SK-N-SH treated with all-trans-retinoic acid at 6 μM for 48 hours (cell line): ENCODE data around the gene NOS2.

Source experiments
- ATAC-seq: fragments of 200-7000 bp; cut with Tn5 transposase; 3 replicates; pipeline ENCODE4 v1.9.1; 2020; ENCODE audit warnings: mild to moderate bottlenecking, moderate library complexity
- ARNTL ChIP-seq: fragments of 450-650 bp; formaldehyde crosslinking; IDR thresholded peaks from 2 replicates; pipeline ENCODE4 v1.5.0; 2020; ENCODE audit warnings: low read depth, mild to moderate bottlenecking, moderate library complexity, borderline replicate concordance
- BACH2 ChIP-seq: fragments of 250-450 bp; sonication (Bioruptor Pico); IDR thresholded peaks from 2 replicates; pipeline ENCODE4 v1.9.0; 2021; ENCODE audit warnings: mild to moderate bottlenecking, borderline replicate concordance
- CSRNP3 ChIP-seq: fragments of 250-450 bp; sonication (Bioruptor Pico); IDR thresholded peaks from 2 replicates; pipeline ENCODE4 v1.5.1; 2021; ENCODE audit warnings: mild to moderate bottlenecking, moderate library complexity
- ESRRG ChIP-seq: fragments of 250-450 bp; sonication (Bioruptor Pico); IDR thresholded peaks from 2 replicates; pipeline ENCODE4 v1.6.1; 2021; ENCODE audit warnings: mild to moderate bottlenecking
- GLIS3 ChIP-seq: fragments of 250-450 bp; sonication (Bioruptor Pico); IDR thresholded peaks from 2 replicates; pipeline ENCODE4 v1.5.0; 2020; ENCODE audit warnings: mild to moderate bottlenecking, moderate library complexity
- ISL1 ChIP-seq: fragments of 250-450 bp; sonication (Bioruptor Pico); IDR thresholded peaks from 2 replicates; pipeline ENCODE4 v2.1.2; 2022; ENCODE audit warnings: mild to moderate bottlenecking, moderate library complexity
- PATZ1 ChIP-seq: fragments of 250-450 bp; sonication (Bioruptor Pico); IDR thresholded peaks from 2 replicates; pipeline ENCODE4 v1.8.0; 2020; ENCODE audit warnings: mild to moderate bottlenecking, moderate library complexity, borderline replicate concordance
- POU6F1 ChIP-seq: fragments of 250-450 bp; sonication (Bioruptor Pico); IDR thresholded peaks from 2 replicates; pipeline ENCODE4 v1.8.0; 2021; ENCODE audit warnings: low read depth, mild to moderate bottlenecking, moderate library complexity, borderline replicate concordance
- PPARA ChIP-seq: fragments of 250-450 bp; sonication (Bioruptor Pico); IDR thresholded peaks from 2 replicates; pipeline ENCODE4 v1.5.0; 2020; ENCODE audit warnings: mild to moderate bottlenecking, borderline replicate concordance
- RARB ChIP-seq: fragments of 250-450 bp; sonication (Bioruptor Pico); IDR thresholded peaks from 2 replicates; pipeline ENCODE4 v1.8.0; 2021; ENCODE audit warnings: mild to moderate bottlenecking, moderate library complexity
- TCF4 ChIP-seq: fragments of 250-450 bp; sonication (Bioruptor Pico); IDR thresholded peaks from 2 replicates; pipeline ENCODE4 v1.8.0; 2021; ENCODE audit warnings: mild to moderate bottlenecking, moderate library complexity, borderline replicate concordance
- ZC3H10 ChIP-seq: fragments of 250-450 bp; sonication (Bioruptor Pico); IDR thresholded peaks from 2 replicates; pipeline ENCODE4 v1.5.1; 2021; ENCODE audit warnings: mild to moderate bottlenecking, moderate library complexity
- ZFP3 ChIP-seq: fragments of 250-450 bp; sonication (Bioruptor Pico); IDR thresholded peaks from 2 replicates; pipeline ENCODE4 v1.5.0; 2020; ENCODE audit warnings: mild to moderate bottlenecking, moderate library complexity
- ZFP30 ChIP-seq: fragments of 450-650 bp; formaldehyde crosslinking; IDR thresholded peaks from 2 replicates; pipeline ENCODE4 v1.5.0; 2022; ENCODE audit warnings: mild to moderate bottlenecking, moderate library complexity
- ZNF565 ChIP-seq: fragments of 450-650 bp; formaldehyde crosslinking; conservative IDR thresholded peaks from 2 replicates; pipeline ENCODE4 v1.5.0; 2020; ENCODE audit warnings: low read depth, mild to moderate bottlenecking, moderate library complexity
- ZNF70 ChIP-seq: fragments of 450-650 bp; formaldehyde crosslinking; IDR thresholded peaks from 2 replicates; pipeline ENCODE4 v1.5.0; 2020; ENCODE audit warnings: mild to moderate bottlenecking, moderate library complexity
- ZNF8 ChIP-seq: fragments of 450-650 bp; formaldehyde crosslinking; IDR thresholded peaks from 2 replicates; pipeline ENCODE4 v1.5.0; 2020; ENCODE audit warnings: mild to moderate bottlenecking, moderate library complexity
- TF ChIP-seq, protein P1 (sequence below): fragments of 250-450 bp; sonication (Bioruptor Pico); IDR thresholded peaks from 2 replicates; pipeline ENCODE4 v1.5.0; 2020; ENCODE audit warnings: mild to moderate bottlenecking, moderate library complexity

The NOS2 gene

GRCh38 chr17:27776882-27777624, 23.3 kb downstream of the NOS2 start:
- TF ChIP-seq ARNTL, result no peak
- ATAC-seq, result no peak

- TF ChIP-seq ZFP30, result no peak
- TF ChIP-seq CSRNP3 (CRISPR knock-in tag), result no peak
- TF ChIP-seq GLIS3 (CRISPR knock-in tag), result no peak
- no peak for TF ChIP-seq PATZ1 (CRISPR knock-in tag)
- no peak for TF ChIP-seq ZNF70 (CRISPR knock-in tag)
- no peak for TF ChIP-seq POU6F1
- no peak for TF ChIP-seq BACH2
- no peak for TF ChIP-seq RARB (CRISPR knock-in tag)
- no peak for ATAC-seq
Observed at GRCh38 chr17:27771586-27771985, 28.7 kb downstream of the NOS2 start.

DNA sequence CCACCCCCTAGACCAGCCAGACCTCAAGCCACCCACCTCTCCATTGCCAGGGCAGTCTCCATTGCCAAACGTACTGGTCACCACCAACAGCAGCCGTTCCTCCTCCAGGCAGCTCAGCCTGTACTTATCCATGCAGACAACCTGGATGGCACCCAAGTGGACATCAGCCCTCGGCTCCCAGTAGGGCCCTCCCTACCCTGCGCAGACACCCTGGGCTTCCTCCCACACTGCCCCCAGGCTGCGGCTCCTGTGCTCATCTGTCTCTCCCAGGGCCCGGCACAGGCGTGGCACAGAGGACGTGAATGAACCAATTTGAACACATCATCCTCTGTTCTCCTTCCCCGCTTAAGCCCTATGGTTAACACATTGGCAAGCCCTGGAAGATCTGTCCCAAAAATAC, 29.5 kb downstream of the NOS2 start:
- TF ChIP-seq ZNF70 (CRISPR knock-in tag) (no peak), ZFP3 (CRISPR knock-in tag) (no peak), ESRRG (CRISPR knock-in tag) (no peak), ZNF565 (CRISPR knock-in tag) (no peak), ZC3H10 (no peak), ISL1 (CRISPR knock-in tag) (no peak), PPARA (CRISPR knock-in tag) (no peak), POU6F1 (no peak), RARB (CRISPR knock-in tag) (no peak), BACH2 (no peak)
- no peak for ATAC-seq

DNA sequence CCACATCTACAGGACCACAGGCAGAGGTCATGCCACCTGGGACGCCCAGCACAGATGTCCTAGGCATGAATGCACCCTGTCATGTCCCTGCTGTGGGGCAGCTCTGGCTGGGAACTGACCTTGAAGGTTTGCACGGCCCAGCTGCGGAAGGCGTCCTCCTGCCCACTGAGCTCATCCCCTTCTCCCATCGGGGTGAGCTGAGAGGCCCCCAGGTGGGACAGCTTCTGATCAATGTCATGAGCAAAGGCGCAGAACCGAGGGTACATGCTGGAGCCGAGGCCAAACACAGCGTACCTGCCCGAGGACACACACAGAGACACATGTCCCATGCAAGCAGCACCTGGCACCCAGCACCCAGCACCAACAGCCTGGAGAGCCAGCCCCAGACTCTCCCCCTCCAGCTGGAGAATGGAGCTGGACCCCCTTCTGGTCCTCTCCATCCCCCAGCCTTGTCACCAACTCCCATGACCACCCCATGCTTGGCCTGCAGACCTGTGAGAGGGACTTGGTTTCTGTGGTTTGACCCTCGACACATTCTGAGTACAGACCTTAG, 31.4 kb downstream of the NOS2 start:
- no peak for ATAC-seq

More for the DNA sequence above, 31.4 kb downstream of the NOS2 start:
- no peak for TF ChIP-seq ARNTL
- TF ChIP-seq ZFP30, result no peak
- TF ChIP-seq, protein P1, sequence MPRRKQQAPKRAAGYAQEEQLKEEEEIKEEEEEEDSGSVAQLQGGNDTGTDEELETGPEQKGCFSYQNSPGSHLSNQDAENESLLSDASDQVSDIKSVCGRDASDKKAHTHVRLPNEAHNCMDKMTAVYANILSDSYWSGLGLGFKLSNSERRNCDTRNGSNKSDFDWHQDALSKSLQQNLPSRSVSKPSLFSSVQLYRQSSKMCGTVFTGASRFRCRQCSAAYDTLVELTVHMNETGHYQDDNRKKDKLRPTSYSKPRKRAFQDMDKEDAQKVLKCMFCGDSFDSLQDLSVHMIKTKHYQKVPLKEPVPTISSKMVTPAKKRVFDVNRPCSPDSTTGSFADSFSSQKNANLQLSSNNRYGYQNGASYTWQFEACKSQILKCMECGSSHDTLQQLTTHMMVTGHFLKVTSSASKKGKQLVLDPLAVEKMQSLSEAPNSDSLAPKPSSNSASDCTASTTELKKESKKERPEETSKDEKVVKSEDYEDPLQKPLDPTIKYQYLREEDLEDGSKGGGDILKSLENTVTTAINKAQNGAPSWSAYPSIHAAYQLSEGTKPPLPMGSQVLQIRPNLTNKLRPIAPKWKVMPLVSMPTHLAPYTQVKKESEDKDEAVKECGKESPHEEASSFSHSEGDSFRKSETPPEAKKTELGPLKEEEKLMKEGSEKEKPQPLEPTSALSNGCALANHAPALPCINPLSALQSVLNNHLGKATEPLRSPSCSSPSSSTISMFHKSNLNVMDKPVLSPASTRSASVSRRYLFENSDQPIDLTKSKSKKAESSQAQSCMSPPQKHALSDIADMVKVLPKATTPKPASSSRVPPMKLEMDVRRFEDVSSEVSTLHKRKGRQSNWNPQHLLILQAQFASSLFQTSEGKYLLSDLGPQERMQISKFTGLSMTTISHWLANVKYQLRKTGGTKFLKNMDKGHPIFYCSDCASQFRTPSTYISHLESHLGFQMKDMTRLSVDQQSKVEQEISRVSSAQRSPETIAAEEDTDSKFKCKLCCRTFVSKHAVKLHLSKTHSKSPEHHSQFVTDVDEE (CRISPR knock-in tag), result no peak
- TF ChIP-seq ZNF8 (CRISPR knock-in tag), result no peak
- no peak for TF ChIP-seq ZFP3 (CRISPR knock-in tag)
- TF ChIP-seq TCF4 (CRISPR knock-in tag), result no peak
- no peak for TF ChIP-seq PPARA (CRISPR knock-in tag)
- no peak for TF ChIP-seq PATZ1 (CRISPR knock-in tag)
